ENCODE measurements around the gene KLHL12. TPM values are rescaled to one million over a fixed set of nuclear protein-coding genes. Genes with fewer than 3 reads are reported as not detected.

KLHL12 gene
- total and polyA plus RNA-seq, 2 donors (not counting 1 experiment from before 2014, with no cell fraction given): 14.6 to 25.5 TPM

DNA sequence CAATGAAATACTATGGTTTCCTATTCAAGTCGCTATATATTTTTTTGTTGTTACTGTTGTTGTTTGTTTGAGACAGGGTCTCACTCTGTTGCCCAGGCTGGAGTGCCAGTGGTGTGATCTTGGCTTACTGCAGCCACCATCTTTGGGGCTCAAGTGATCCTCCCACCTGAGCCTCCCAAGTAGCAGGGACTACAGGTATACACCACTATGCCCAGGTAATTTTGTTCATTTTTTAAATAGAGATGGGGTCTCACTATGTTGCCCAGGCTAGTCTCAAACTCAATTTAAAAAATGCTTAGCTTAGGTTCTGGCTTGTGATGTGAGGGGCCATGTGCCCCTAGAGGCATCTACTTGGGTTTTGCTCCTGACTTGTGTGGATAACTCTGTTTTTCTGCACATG, 47.9 kb downstream of the KLHL12 start:
- Mint-ChIP-seq H3K27me3 (no peaks in the 10 kb centered on the region), H3K27ac (no peak overlapping the region), H3K4me1 (peaks cover 5% of the 10 kb centered on the region), H3K9me3 (ENCODE audit: insufficient read depth) (no peaks in the 10 kb centered on the region), H3K4me3 (no peak overlapping the region)
- Histone ChIP-seq H3K4me2 (replicated peaks; ENCODE audit: low read depth, low read length, poor library complexity, severe bottlenecking) (no peak overlapping the region), H3K4me3 (ENCODE audit: control extremely low read depth in 1 of 5, extremely low read depth in 1 of 5, insufficient read depth in 1 of 5, low read depth in 2 of 5, low read length in 4 of 5) (no peak overlapping the region), H3K9me3 (ENCODE audit: control extremely low read depth in 1 of 3, control insufficient read depth in 2 of 3, insufficient read depth in 1 of 3, low read length in 2 of 3) (no peaks in the 10 kb centered on the region), H3K9ac (ENCODE audit: low read length) (no peak overlapping the region), H3K4me1 (ENCODE audit: control insufficient read depth in 2 of 2, insufficient read depth in 2 of 2, low read length in 2 of 2) (no peaks in the 10 kb centered on the region), H4K20me1 (ENCODE audit: control insufficient read depth, insufficient read depth, low read length, poor library complexity, severe bottlenecking) (peaks cover 24% of the 10 kb centered on the region), H3K79me2 (ENCODE audit: control insufficient read depth, insufficient read depth, low read length) (peaks cover 23% of the 10 kb centered on the region), H3K27ac (ENCODE audit: low read length in 2 of 2) (no peak overlapping the region), H3K27me3 (replicated peaks in 1 of 4; ENCODE audit: control extremely low read depth in 1 of 4, control insufficient read depth in 3 of 4, insufficient read depth in 4 of 4, low read length in 3 of 4) (no peaks in the 10 kb centered on the region), H2AFZ (ENCODE audit: insufficient read depth, low read depth, low read length, poor library complexity, severe bottlenecking) (no peak overlapping the region), H3K36me3 (replicated peaks in 1 of 2; ENCODE audit: control extremely low read depth in 1 of 2, control insufficient read depth in 1 of 2, extremely low read depth in 1 of 2, insufficient read depth in 2 of 2, low read length in 1 of 2) (peaks cover 16 to 42% of the 10 kb centered on the region in 2 experiments)
- intact Hi-C loops (cut with micrococcal nuclease): no loop called here
- TF ChIP-seq CTCF (IDR thresholded peaks at IDR 0.05) (no peak), EZH2 (IDR thresholded peaks at IDR 0.05; ENCODE audit: borderline replicate concordance, insufficient read depth, low read depth, low read length, poor library complexity, severe bottlenecking) (no peak)
- ChIA-PET CTCF (no interaction called here), POLR2A (no interaction called here)
- WGBS (ENCODE audit: insufficient coverage): no CpG with 5 or more reads among the region's 1 CpG
- DNase-seq: no peak
- ATAC-seq (ENCODE audit: low read depth): no peak

DNA sequence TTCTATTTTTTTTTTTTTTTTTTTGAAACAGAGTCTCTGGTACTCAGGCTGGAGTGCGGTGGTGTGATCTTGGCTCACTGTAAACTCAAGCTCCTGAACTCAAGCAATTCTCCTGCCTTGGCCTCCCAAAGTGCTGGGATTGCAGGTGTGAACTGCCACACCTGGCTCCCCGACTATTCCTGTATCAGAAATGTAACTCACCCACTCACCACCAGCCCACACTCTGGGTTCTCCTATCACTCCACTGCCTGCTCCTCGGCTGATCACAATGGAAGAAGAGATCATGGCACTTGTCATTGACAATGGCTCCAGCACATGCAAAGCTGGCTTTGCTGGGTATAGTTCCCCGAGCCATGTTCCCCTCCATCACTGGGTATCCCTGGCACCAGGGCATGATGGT, 54.0 kb downstream of the KLHL12 start:
- H3K9me3 Mint-ChIP-seq (ENCODE audit: insufficient read depth): no peaks in the 10 kb centered on the region
- H3K27me3 ChIP-seq (replicated peaks in 1 of 4; ENCODE audit: control extremely low read depth in 1 of 4, control insufficient read depth in 3 of 4, insufficient read depth in 4 of 4, low read length in 3 of 4): no peaks in the 10 kb centered on the region
- no peak overlapping the region for H3K4me3 ChIP-seq (ENCODE audit: control extremely low read depth in 1 of 5, extremely low read depth in 1 of 5, insufficient read depth in 1 of 5, low read depth in 2 of 5, low read length in 4 of 5)
- TF ChIP-seq CTCF (IDR thresholded peaks at IDR 0.05) (no peak), EZH2 (IDR thresholded peaks at IDR 0.05; ENCODE audit: borderline replicate concordance, insufficient read depth, low read depth, low read length, poor library complexity, severe bottlenecking) (no peak)
- ATAC-seq (ENCODE audit: low read depth) (no peak), DNase-seq (no peak)
- H3K27ac Mint-ChIP-seq: no peak overlapping the region
- H3K27me3 Mint-ChIP-seq: peaks cover 3% of the 10 kb centered on the region
- H3K79me2 ChIP-seq (ENCODE audit: control insufficient read depth, insufficient read depth, low read length): no peaks in the 10 kb centered on the region
- intact Hi-C loops (cut with micrococcal nuclease): no loop called here
- H3K36me3 ChIP-seq (replicated peaks in 1 of 2; ENCODE audit: control extremely low read depth in 1 of 2, control insufficient read depth in 1 of 2, extremely low read depth in 1 of 2, insufficient read depth in 2 of 2, low read length in 1 of 2): peaks cover under 1 to 4% of the 10 kb centered on the region in 2 experiments
- H4K20me1 ChIP-seq (ENCODE audit: control insufficient read depth, insufficient read depth, low read length, poor library complexity, severe bottlenecking): no peaks in the 10 kb centered on the region
- no peak overlapping the region for H3K9ac ChIP-seq (ENCODE audit: low read length)
- no peak overlapping the region for H3K27ac ChIP-seq (ENCODE audit: low read length in 2 of 2)
- POLR2A ChIA-PET: no interaction called here
- no peak overlapping the region for H3K4me2 ChIP-seq (replicated peaks; ENCODE audit: low read depth, low read length, poor library complexity, severe bottlenecking)
- no peak overlapping the region for H3K4me3 Mint-ChIP-seq
- no peak overlapping the region for H2AFZ ChIP-seq (ENCODE audit: insufficient read depth, low read depth, low read length, poor library complexity, severe bottlenecking)
- WGBS (ENCODE audit: insufficient coverage): 90% methylated on average over 4 of the region's 4 CpGs
- no peaks in the 10 kb centered on the region for H3K4me1 ChIP-seq (ENCODE audit: control insufficient read depth in 2 of 2, insufficient read depth in 2 of 2, low read length in 2 of 2)
- H3K9me3 ChIP-seq (ENCODE audit: control extremely low read depth in 1 of 3, control insufficient read depth in 2 of 3, insufficient read depth in 1 of 3, low read length in 2 of 3): no peaks in the 10 kb centered on the region
- CTCF ChIA-PET: interaction anchor here (0.7 kb wide), 1 partner anchor 127 kb away, joined by 4 read pairs; no protein-coding TSS in a partner anchor
- H3K4me1 Mint-ChIP-seq: peaks cover 2% of the 10 kb centered on the region

Measured in B cell (primary cell).